GM18498 (cell line): ENCODE results near the gene SDE2.
"Not testable (repeated sequence)": the region's sequence is repeated elsewhere in the genome, so short reads cannot be mapped to it uniquely, and the experiment has no call there.

Source experiments
- ATAC-seq: cut with Tn5 transposase; IDR thresholded peaks from one replicate; pipeline ENCODE4 v1.9.1; 2021; ENCODE audit warnings: mild to moderate bottlenecking, moderate library complexity; ENCODE audit not compliant: unreplicated experiment

The SDE2 gene

GRCh38 chr1:226007126-226007892, 8.2 kb upstream of the SDE2 start:
- ATAC-seq: not testable (repeated sequence)

DNA sequence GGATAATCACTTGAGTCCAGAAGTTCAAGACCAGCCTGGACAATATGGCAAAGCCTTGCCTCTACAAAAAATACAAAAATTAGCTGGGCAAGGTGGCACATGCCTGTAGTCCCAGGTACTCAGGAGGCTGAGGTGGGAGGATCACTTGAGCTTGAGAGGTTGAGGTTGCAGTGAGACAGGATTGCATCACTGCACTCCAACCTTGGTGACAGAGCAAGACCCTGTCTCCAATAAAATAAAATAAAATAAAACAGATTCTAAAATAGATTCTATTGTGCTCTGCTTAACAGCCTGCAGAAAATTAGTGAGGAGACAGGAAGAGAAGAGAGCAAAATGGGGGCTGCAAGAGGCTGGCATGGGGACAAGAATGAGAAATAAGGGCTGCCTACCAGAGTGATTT, 7.5 kb upstream of the SDE2 start:
- no peak for ATAC-seq

DNA sequence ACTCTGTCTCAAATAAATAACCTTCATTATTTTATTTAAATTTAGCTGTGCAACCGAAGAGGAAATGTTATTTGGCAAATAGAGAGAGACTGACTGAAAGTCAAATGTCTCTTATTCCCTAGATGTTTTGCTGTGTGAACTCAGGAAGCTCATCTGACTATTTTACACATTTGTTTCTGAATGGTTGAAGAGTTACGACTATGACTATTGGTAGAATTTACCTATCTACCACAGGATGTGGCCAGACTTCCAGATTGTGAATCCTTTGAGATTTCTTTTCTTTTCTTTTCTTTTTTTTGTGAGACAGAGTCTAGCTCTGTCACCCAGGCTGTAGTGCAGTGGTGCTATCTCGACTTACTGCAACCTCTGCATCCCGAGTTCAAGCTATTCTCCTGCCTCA, 5.3 kb upstream of the SDE2 start:
- no peak for ATAC-seq

DNA sequence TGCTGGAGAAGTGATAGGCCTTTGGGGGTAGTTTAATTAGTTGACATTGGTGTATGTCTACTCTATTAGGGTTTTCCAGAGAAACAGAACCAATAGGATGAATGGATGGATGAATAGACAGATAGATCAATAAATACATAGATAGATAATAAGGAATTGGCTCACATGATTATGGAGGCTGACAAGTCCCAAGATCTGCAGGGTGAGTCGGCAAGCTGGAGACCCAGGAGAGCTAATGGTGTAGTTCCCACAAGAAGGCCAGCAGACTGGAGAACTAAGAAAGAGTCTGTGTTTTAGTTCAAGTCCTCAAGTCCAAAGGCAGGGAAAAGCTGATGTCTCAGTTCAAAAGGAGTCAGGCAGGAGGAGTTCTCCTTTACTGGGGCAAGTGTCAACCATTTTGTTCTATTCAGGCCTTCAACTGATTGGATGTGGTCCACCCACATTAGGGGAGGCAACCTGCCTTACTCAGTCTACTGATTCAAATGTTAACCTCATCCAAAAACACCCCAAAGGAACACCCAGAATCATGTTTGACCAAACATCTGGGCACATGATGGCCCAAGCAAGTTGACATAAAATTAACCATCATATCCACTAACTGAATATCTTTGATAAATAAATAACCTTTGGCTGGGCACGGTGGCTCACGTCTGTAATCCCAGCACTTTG, 4.5 kb upstream of the SDE2 start:
- ATAC-seq: no peak

DNA sequence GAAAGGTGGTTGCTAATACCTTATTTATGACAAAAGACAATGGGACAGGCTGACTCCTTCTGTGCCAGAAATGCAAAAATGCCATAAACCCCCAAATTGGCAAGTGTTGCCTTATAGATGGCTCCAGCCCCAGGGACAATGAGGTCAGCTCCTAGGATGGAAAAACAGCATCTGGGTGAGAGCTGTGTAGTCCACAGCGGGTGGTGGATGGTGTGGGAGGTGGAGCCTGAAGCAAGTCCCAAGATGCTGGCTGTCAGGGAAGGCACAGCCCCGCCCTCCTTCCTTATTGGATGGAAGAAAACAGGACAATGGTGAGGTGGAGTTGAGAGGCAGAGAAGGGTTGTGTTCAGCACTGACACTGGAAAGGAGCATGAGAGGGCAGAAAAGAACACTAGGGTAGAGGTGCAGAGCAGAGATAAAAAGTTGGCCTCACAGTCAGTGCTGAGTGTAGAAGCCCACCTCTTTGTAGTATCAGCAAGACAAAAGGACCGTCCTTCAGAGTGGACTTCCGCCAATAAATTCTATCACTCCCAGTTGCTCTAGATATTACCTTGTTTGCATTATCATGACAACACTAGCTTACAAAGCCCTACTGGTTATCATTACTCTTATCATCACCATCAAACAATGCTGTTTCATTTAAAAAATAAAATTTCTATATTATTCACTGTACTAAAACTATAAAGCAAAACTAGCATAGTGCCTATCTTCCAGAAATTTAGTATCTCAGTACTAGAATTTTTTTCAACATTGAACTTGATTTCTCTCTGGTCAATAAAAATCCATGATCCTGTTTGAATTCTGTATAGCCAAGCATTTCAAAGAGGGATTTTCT, 3.7 kb upstream of the SDE2 start:
- no peak for ATAC-seq

DNA sequence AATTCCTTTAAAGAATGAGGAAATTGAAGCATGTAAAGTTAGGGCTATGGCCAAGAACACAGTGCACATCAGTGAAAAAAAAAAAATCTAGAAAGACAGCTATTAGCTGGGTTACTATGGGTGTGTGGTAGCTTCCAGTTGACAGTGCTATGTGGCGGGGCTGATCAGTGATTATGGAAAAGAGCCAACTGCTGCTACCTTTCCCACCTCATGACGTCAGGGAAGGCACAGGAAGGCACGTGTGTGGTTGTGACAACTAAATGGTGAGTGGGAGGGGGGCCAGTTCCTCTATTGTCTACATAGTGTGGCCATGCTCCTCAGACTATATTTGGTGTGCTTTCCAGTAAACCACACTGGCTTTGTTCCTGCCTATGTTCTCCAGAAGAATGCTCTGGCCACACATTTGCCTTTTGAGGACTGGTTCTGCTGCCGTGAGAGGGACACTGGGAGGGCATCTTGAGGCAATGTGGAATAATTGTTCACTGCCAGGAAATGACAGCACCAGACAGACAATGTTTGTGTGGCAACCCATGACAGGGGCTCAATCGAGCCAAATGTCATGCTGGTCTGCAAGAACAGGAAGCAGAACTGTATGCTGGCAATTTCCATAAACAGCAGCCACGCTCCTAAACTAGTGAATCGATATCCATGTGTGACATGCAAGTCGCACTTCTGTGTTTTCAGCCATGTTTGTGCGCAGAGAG, 3.0 kb upstream of the SDE2 start:
- ATAC-seq: peak; percentile 28

DNA sequence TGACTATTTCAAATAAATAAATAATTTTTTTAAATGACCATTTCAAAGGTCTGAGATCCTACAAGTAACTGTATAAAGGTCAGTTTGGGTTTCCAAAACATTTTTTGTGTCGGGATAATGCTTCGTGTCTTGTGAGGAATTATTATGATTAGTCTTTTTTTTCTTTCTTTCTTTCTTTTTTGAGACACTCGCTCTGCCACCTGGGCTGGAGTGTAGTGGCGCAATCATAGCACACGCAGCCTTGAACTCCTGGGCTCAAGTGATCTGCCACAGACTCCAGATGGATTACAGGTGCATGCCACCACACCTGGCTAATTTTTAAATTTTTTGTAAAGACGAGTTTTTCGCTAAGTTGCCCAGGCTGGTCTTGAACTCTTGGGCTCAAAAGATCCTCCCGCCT, 1.9 kb upstream of the SDE2 start:
- no peak for ATAC-seq

GRCh38 chr1:226000493-226001081, 1.4 kb upstream of the SDE2 start:
- not testable (repeated sequence) for ATAC-seq

GRCh38 chr1:225999912-226000337, 782 bp upstream of the SDE2 start:
- ATAC-seq: peak; percentile 30

GRCh38 chr1:225998560-225999226, 450 bp downstream of the SDE2 start:
- ATAC-seq: peak; percentile 9

DNA sequence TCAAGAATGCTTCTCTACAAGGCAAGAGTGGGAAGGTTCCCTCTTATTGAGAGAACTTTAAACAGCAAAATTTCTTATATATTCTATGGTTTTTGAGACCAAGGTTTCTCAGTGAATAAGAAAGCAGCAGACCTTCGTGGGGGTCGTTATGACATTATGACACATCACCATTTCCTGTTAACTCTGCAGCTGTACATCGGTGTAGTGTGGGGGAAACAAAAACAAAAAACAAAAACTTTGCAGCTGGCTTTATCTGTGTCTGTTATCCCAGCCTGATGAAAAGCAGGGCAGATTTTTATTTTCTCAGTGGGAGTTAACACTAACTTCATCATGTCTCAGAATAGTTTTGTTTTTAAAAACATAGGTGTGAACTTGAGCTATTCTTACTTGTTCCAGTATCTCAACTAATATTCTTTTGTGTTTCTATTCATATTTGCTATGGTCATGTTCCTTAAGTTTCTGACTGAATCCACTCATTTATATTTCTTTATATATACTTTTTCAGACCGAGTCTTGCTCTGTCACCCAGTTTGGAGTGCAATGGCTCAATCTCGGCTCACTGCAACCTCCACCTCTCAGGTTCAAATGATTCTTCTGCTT, 2.1 kb downstream of the SDE2 start:
- no peak for ATAC-seq

- ATAC-seq: no peak
Observed at GRCh38 chr1:225995919-225996864, 3.0 kb downstream of the SDE2 start.

GRCh38 chr1:225990705-225991464, 8.3 kb downstream of the SDE2 start:
- ATAC-seq: no peak

DNA sequence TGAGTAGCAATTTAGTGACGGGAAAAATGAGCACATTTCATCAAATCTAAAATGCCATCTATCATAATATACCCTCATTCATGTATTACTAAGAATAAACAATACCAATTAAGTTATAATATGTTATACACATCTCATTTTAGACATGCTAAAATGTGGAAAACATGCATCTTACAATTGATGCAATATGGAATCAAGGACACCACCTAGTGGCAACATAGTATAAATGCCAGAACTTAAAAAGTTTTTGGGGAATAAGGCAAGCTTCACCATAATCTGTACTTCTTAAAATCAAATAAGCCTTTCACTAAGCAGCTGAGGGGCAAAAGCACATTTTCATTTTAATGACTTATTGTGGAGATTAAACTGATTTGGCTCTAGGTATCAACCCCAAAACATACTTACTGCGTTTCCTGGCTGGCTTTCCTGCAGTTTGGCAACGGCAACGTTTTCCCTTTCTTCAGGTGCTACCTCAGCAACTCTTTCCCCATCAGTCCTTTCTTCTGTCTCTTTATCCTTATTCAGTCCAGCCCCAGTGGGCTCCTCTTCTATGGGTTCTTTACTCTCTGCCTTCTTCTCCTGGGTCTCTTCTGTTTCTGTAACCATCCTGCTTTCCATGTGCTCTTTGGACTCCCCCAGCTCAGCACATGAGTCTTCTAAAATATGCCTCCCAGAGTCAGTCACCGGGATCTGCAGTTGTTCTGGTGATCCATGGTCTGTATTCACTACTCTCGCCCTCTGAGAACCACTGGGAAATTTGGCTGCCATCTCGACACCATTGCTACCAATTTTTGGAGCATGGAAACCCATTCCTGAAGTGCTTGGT, 11.4 kb downstream of the SDE2 start:
- ATAC-seq: no peak

GRCh38 chr1:225981714-225982113, 17.4 kb downstream of the SDE2 start:
- no peak for ATAC-seq

DNA sequence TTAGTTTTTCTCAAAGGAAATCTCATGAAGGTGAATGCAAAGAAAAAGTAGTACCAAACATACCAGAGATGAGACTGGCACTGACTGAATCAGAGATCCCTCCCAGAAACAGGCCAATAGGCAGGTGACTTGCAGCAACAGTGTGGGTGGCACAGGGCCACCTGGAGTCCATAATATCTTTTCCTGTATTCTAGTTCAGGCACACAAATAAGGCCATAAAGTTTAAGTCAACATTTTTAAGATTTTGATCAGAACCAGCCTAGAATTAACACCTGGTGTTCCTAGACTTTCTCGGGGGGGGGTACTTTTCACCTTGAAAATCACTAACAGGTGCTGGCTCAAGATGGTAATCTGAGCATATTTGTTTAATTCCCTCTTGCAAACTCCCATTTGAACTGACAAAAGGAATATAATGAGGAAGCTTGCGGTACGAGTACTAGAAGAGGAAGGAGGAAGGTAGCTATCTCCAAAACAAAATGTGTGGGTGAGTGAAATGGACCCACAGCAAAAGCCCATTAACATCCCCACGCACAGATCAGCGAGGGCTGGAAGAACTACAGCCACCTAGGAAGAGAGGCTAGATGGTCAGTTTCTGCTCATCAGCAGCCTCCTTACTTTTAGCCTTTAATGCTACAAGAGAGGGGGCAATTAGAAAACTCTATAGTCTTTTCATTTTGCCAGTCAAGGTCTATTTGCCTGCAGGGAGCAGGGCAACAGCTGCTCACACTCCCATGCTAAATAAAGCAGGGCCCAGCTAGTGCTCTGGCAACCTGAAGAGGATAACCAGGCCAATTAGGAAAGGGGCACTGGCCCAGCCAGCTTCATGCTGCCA, 18.9 kb downstream of the SDE2 start:
- no peak for ATAC-seq
